CD4-positive, alpha-beta T cell treated with Interleukin-12 subunit alpha and Interleukin-12 subunit beta, for 1 hour (primary cell): ENCODE measurements around the gene CBARP.
"Not testable (repeated sequence)": the region's sequence is repeated elsewhere in the genome, so short reads cannot be mapped to it uniquely, and the experiment has no call there.

Experiments
- DNase-seq: peaks from one replicate; pipeline ENCODE4 v3.0.0-alpha.2; 2020

The CBARP gene

DNA sequence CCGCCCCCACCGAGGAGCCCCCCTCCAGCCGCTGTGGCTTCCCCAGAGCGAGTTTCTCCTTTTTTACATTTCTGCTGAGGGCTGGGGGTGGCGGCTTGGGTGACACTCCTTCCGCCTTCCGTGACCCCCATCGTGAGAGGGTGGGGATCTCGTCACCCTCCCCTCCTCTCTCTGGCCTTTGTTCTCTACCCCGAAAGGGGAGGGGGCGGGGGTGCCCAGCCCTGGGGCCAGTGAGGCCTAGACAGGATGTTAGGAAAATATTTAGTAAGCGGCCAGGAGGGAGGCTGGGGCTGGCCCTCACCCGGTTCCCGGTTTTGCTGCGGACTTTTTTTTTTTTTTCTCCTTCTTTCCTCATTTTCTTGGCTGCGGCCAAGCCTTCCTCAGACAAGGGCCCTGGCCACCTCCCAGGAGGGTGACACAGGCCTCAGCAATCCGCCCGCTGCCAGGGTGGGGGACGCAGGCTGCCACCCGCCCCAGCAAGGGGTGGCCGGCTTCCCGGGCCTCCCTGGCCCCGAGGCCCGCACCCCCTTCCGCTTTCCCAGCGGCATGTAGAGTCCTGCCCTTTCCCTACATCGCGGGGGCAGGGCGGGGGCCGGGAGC, 14.5 kb upstream of the CBARP start:
- DNase-seq = peak; percentile 82

DNA sequence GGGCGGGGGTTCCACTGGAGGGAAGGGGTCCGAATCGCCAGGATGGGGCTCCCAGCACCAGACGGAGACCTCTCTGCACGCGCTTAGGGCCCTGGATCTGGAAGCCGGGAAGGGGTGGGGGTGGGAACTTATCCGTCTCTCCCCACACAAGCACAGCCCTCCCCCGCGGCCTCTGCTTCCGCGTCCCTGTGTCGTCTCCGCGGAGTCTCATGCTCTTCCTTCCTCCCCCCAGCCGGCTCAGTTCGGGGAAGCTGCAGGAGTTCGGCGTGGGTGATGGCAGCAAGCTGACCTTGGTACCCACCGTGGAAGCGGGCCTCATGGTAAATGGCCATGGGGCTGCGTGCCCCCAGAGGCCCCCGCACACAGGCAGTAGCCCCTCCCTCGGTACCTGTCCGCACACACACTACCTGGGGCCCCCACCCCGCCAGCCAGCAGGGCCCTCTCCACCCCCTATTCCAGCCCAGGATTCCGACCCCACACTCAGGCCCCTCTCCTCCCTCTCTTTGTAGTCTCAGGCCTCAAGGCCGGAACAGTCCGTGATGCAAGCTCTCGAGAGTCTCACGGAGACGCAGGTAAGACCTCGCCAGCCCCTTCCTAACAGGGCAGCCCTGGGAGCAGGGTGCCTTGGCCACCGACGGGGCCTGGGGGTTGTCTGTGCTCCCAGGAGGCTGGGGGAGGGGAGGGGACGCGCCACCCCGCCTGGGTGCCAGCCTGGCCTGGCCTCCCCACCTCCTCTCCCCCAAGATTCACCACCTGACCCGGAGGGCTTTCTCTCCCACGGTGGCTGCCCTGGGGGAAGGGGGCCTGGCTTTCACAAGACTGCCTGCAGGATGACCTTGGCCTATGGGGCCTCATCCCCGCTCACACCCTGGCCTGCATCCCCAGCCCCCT, 13.8 kb upstream of the CBARP start:
- peak; percentile 66 for DNase-seq

DNA sequence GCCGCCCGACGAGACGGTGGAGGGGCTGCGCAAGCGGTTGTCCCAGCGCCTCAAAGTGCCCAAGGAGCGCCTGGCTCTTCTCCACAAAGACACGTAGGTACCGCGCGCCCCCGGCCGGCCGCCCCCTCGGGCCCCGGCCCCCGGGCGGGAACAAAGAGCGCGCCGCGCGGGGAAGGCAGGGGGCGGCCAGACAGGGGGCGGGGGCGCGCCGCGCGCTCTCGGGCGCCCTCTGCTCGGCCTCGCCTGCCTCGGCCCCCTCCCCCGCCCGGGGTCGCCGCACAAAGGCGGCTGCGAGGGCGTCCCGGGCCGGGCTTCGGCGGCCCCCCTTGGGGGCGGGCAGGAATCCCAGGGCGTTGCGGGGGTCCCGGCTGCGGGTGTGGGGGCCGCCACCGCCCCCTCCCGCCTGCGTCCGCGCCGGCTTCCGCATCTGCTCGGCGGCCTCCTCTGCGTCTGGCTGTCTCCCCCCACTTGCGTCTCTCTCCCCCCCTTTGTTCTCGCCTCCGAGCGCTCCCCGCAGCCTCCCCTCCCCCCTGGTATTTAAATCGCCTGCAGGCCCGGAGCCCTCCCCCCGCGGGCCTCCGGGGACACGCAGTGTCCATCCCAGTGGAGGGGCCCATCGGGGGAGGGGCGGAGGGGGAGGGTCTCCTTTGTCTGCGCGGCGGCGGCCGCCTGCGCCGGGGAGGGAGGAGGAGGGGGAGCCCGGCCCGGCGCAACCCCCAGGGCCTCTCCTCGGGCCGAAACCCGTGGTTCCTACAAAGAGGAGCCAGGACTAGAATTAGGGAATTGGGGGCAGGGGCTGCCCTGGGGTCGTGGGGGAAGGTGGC, 12.8 kb upstream of the CBARP start:
- DNase-seq = peak; percentile 69

DNA sequence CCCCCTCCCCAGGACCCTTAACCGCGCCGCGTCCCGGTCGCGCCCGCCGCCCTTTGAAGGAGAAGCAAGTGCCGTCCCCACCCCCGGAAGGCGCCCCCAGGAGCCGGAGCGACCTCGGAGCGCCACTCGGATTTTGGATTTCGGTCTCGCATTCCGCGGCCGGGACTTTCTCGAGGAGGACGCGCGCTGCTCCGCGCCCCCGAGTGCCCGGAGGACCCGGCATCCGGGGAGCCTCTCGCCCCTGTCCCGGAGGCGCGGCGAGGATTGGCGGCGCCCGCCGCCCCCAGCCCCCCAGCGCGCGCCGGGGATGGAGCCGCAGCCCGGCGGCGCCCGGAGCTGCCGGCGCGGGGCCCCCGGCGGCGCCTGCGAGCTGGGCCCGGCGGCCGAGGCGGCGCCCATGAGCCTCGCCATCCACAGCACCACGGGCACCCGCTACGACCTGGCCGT, 12.2 kb upstream of the CBARP start:
- no peak for DNase-seq

DNA sequence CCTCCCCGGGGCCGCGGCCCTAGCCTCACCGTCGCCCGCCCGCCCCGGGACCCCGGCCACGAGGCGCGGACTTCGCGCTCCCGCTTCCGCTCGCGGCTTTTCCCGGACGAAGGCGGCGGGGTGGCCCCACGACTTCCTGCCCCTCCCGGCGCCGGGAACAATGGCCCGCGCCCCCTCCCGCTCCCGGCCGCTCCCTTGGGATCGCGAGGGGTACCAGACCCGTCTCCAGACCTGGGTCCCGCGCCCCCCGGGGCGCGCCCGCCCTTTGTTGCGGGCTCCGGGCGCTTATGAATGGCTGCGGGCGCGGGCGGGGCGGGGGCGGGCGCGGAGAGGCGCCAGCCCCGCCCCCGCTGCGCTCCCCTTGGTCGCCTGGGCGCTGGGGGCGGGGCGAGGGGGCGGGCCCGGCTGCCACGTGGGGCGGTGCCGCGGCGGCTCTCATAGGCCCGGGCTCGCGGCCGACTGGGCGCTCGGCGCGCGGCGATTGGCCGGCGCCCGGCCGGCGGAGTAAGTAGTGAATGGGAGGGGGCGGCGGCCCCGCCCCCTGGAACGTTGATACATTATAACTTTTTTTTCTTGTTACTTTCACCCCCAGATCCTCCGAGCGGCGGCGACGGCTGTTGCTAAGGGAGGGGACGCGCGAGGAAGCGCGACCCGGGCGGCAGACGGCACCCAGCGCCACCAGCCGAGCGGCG, 11.6 kb upstream of the CBARP start:
- DNase-seq = peak; percentile 95

DNA sequence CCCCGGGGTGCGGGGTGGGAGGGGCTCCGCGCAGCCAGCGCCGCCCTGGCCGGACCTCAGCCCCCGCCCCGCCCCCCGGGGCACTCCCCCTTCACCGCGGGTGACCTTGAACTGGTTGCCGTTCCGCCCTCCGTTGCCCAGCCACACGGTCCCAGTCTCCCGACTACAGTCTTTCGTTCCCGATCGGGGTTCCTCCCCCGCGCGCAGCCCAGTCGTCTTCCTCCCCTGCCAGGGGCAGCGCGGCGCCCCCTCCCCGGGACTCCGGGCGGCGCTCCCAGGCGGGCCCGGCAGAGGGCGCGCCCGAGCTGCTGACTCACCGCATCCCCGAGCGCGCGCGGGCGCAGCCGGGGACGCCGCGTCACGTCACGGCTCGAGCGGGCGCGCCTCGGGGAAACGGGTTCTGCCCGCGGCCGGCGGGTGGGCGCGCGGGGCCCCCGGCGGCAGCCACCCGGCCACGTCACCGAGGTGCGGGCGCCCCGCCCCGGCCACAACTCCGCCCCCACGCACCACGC, 11.0 kb upstream of the CBARP start:
- peak; percentile 90 for DNase-seq

DNA sequence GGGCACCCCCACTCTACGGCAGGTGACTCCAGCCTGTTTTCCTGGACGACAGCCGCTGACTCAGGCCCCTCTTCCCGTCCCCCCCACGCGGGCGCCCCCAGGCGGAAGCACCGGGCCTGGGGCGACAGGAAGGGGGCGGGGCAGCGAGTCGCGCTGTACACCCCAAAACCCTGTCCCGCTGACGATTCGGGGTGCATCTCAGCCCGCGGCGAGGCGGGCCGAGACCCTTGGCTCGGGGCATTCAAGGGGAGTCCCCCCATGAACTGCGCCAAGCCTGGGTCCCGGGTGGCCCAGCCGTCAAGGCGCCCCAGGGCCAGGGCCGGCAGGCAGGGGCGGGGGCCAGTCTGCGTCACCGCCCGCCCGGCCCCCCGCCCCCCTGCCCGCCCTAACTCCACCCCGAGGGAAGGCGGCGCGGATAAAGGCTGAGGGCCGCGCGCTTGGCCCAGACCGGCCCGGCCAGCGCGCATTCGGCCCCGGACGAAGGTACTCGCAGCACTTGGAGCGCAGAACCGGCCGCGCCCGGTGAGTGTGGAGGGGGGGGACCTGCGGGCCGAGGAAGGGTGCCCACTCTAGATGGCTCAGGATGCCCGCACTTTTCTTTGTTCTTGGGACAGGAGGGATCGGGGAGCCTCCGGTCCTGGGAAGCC, 10.5 kb upstream of the CBARP start, which contains the start of gene MIDN:
TSS of gene MIDN (plus strand) at position 445 of the 647 bp plus-strand sequence. CDS start 1,714 bp downstream, outside the sequence.
- DNase-seq = peak; percentile 81

DNA sequence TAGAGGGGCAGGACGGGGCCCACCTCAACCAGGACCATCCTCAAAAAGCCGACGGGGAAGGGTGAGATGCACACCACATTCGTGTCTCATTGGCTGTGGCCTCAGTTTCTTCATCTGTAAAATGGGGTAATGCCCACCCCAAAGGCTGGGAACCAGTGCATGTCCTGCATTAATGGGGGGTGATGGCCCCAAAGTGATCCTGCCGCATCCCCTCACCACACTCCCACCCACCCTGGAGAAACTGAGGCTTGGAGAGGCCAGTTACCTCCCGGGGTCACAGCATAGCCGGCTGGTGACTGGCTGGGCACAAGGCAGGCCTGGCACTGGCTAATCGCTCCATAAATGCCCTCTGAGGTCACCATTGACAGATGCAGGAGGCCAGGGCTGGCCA, 9.9 kb upstream of the CBARP start:
- no peak for DNase-seq

DNA sequence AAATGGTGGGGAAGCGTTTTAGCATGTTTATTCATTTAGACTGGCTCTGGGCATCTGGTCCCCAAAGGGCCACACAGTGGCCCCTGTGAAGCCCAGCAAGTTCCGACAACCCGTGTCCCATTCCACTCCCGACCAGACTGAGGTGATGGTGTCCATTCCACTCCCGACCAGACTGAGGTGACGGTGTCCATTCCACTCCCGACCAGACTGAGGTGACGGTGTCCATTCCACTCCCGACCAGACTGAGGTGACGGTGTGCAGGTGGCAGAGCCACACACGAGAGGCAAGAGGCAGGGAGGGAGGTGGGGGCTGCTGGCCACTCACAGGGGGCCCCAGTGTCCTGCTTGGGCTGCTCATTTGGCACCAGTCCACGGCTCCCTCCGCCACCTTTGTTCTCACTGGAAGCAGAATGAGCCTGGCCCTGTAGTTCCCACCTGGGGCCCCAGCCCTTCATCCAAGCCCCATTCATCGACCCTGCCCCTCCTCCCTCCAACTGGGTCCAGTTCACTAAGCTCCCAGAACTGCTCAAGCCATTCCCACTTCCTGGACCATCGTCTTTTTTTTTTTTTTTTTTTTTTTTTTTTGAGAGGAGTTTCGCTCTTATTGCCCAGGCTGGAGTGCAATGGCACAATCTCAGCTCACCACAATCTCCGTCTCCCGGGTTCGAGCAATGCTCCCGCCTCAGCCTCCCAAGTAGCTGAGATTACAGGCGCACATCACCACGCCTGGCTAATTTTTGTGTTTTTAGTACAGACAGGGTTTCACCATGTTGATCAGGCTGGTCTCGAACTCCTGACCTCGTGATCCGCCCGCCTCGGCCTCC, 8.7 kb upstream of the CBARP start:
- DNase-seq = not testable (repeated sequence)

DNA sequence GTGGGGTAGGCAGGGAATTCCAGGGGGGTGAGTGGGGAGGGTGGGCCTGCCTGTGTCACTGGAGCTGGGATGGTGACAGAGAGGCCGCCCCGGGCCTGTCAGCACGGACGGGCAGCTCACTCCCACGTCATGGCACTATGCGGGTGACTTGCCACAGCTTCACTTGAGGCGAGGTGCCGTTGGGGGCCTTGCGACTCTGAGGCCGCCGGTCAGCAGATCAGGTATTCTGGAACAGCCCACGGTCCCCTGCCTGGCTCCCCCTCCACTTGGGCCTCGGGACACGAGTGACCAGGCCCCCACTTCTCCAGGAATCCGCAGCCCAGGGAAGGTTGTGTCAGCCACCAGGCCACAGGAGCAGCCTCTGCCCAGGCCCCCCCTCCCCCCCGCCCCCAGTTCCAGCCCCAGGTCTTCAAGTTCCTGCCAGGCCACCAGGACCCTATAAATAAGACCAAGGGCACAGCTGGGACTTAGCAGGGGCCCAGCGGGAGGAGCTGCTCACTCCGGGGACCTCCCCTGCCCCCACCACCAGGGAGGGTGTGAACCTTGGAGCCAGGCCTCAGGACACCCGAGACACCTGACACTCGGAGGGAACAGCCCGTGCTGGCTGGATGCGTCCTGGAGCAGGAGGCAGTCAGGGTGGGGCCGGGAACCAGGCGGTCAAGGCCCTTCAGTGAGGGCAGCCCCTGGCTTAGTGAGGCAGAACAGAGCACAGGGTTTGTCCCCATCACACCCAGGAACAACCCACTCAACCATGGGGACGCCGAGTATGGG, 7.9 kb upstream of the CBARP start:
- no peak for DNase-seq

DNA sequence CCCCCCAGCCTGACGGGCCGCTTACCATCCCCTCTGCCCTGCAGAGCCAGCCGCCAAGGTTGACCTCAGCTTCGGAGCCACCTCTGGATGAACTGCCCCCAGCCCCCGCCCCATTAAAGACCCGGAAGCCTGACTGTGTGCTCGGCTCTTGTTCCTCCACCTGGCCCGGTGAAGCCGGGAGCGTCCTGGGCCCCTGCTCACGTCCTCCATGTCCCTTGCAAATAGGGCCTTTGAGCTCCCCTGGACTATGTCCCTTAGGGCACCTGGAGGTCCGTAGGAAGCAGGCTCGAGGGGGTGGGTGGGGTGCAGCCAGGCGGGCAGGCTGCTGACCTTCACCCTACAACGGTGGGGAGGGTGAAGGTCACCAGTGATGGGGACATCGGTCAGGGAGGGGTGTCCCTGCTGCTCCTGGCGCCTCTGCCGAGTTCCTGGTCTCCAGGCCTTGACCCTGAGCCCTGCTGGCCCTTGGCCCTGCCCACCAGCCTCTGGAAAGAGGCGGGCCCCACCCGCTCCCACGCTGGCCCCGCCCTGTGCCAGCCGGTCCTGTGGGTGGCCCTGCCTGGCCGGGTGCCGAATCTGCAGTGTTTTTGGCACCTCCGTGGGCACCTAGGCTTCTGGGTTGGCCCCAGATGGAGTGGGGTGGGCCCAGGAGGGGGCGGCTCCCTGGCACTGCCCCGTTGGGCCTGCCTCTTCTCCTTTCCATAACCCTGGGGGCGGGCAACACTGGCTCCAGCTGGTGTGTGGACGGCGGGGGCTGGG, 7.1 kb upstream of the CBARP start:
- peak; percentile 52 for DNase-seq

DNA sequence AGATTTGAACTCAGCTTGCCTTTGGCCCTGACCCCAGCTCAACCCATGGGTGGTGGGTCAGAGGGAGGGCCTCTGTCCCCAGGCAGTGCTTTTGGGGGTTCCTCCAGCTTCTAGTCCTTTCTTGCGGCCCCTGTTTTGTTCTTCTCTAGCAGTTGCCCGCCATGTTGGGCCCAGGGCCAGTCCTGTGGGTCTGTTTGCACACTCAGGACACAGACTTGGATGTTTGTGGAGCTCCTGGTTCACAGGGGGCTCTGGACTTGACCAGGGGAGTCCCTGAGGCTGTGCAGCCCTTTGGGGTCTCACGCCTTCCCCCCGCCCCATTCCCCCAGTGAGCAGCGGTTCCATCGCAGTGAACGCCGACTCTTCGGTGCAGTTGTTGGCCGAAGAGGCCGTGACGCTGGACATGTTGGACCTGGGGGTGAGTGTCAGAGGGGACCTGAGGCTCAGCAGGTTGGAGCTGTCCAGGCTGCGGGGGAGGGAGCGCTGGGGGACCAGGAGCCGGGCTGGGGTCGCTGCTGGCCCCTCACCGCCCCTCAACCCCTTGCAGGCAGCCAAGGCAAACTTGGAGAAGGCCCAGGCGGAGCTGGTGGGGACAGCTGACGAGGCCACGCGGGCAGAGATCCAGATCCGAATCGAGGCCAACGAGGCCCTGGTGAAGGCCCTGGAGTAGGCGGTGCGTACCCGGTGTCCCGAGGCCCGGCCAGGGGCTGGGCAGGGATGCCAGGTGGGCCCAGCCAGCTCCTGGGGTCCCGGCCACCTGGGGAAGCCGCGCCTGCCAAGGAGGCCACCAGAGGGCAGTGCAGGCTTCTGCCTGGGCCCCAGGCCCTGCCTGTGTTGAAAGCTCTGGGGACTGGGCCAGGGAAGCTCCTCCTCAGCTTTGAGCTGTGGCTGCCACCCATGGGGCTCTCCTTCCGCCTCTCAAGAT, 6.2 kb upstream of the CBARP start:
- DNase-seq = peak; percentile 88

DNA sequence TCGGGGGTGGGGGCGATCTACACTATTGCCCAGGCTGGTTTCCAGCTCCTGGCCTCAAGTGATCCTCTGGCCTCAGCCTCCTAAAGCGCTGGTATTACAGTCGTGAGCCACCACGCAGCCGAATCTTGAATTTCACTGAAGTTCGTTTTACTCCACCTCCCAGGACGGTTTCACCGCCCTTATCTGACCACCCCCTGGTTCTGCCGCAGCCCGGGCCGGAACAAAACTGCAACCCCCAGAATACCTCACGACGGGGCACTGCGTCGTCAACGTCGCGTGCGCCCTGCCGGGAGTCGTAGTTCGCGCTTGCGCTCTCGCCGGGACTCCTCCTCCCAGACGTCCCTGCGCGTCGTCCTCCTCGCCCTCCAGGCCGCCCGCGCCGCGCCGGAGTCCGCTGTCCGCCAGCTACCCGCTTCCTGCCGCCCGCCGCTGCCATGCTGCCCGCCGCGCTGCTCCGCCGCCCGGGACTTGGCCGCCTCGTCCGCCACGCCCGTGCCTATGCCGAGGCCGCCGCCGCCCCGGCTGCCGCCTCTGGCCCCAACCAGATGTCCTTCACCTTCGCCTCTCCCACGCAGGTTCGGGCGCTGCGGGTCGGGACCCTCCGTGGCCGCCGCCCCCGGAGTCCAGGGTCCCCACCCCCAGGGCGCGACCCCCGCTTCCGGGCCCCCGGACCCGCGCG, 3.8 kb upstream of the CBARP start, which contains the start of gene ATP5F1D:
TSS of gene ATP5F1D (plus strand) at position 335 of the 679 bp plus-strand sequence. CDS start at position 435, 100 bp downstream.
- peak; percentile 93 for DNase-seq

DNA sequence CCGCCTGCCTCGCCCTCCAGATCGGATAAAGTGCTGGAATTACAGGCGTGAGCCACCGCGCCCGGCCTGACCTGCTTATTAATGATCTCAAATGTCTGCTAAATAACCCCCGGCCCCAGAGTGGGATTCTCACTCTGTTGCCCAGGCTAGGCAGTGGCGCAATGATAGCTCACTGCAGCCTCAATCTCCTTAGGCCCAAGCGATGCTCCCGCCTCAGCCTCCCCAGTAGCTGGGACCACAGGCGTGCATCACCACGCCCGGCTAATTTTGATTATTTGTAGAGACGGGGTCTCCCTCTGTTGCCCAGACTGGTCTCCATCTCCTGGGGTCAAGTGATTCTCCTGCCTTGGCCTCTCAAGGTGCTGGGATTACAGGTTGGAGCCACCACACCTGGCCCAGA, 3.1 kb upstream of the CBARP start:
- DNase-seq = no peak

DNA sequence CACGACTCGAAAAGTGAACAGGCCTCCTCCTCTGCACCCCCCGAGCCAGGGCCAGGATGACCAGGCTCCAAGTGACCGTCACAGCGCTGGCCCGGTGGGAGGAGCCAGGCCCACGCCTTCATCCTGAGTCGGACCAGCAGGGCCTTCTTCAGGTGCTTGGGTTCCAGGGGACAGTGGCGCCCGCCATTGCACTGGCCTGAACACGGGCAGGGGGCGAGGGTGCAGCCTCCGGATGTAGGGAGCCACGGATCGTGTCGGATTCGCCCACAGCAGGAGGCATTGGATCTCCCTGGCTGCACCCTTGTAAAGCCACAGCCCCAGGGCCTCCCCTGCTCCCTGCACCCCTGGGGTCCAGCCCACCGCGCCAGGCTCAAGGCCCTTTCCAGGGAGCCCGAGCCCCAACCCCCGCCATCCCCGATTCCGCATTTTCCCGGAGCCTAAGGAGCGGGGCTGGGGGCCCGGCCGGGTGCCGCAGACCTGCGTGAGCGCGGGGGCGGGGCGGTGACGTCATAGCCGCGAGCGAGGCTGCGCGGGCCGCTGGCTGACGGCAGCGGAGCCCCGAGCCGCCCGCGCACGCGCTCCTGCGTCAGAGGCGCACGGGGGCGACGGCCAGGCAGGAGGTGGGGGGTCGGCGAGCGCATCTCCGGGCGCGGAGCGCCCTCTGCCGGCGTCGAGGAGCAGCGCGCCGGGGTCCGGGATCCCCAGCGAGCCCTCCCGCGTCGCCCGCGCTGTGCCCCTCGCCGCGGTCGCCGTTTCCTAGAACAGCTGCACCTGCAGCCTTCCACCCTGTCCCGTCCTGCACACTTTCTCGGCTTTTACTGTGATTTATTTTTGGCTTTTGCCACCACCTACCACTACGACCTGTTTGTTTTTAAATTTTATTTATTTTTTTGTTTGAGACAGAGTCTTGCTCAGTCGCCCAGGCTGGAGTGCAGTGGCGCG, 2.3 kb upstream of the CBARP start:
- peak; percentile 93 for DNase-seq

DNA sequence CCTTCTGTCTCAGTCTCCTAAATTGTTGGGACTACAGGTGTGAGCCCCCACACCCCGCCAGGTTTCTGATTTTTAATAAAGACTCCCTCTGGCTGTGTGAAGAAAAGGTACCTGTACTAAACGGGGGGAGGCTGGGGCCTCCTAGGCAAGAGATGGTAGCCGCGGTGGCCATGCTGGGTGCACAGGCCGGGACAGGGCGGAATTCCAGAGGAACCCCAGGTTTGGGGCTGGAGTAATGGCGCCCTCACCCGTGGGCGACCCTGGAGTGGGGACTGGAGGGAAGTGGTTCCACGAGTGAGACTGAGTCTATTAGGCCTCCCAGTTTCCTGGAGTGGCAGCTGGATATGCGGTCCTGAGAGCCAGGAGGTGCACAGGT, 1.6 kb upstream of the CBARP start:
- DNase-seq = no peak
